Panc1 (cell line): Measurements from ENCODE around the gene SPECC1L. TPM values are rescaled to one million over a fixed set of nuclear protein-coding genes. Genes with fewer than 3 reads are reported as not detected.

Experiments
- ATAC-seq: fragments of 200-7000 bp; cut with Tn5 transposase; 2 replicates; pipeline ENCODE4 v1.9.1; 2020; ENCODE audit warnings: mild to moderate bottlenecking, moderate library complexity
- BruUV-seq: library from RNA; stranded (reverse); fragments of 400-500 nt; replicated peaks from 2 replicates; lab custom pipeline; 2021; lab: Mats Ljungman, UMichigan
- CTCF ChIA-PET: fragments of 300-600 bp; sonication (Branson Sonifier 250); formaldehyde crosslinking; loops from one replicate; lab custom pipeline; 2022; ENCODE audit warnings: antibody characterized with exemption; lab: Charles Lee
- POLR2A ChIA-PET: fragments of 300-600 bp; sonication (Branson Sonifier 250); formaldehyde crosslinking; loops from one replicate; lab custom pipeline; 2022; ENCODE audit warnings: antibody characterized with exemption; lab: Charles Lee
- DNase-seq: peaks from one replicate; pipeline ENCODE4 v3.0.0-alpha.2; 2010; ENCODE audit warnings: low read depth, low spot score
- H3K27ac ChIP-seq: 2 replicates; pipeline ENCODE4 v1.5.1; 2011; ENCODE audit warnings: mild to moderate bottlenecking, low read length, inconsistent platforms
- H3K27me3 ChIP-seq: fragments of 200-500 bp; sonication (Bioruptor generic); 2 replicates; pipeline ENCODE4 v1.6.0; 2014; ENCODE audit warnings: low read length, inconsistent platforms; ENCODE audit not compliant: control insufficient read depth, insufficient read depth
- H3K36me3 ChIP-seq: fragments of 200-500 bp; sonication (Bioruptor generic); 2 replicates; pipeline ENCODE4 v1.5.1; 2014; ENCODE audit warnings: inconsistent platforms, mild to moderate bottlenecking, low read length, moderate library complexity; ENCODE audit not compliant: control insufficient read depth, insufficient read depth
- H3K4me1 ChIP-seq: 2 replicates; pipeline ENCODE4 v1.5.1; 2011; ENCODE audit warnings: inconsistent platforms, mild to moderate bottlenecking, low read length, moderate library complexity; ENCODE audit not compliant: control insufficient read depth, insufficient read depth
- H3K4me3 ChIP-seq, 2 experiments: 2 replicates each; pipeline ENCODE4 v1.5.1; 2011 to 2012; ENCODE audit warnings: low read depth in 2 of 2, low read length in 2 of 2, mild to moderate bottlenecking in 2 of 2, inconsistent platforms in 1 of 2, moderate library complexity in 1 of 2
- H3K9me3 ChIP-seq: fragments of 200-500 bp; sonication (Bioruptor generic); 2 replicates; pipeline ENCODE4 v1.5.1; 2014; ENCODE audit warnings: low read depth, mild to moderate bottlenecking, inconsistent platforms, low read length, moderate library complexity; ENCODE audit not compliant: control insufficient read depth, insufficient read depth
- CTCF ChIP-seq: fragments of 450-650 bp; IDR thresholded peaks from 2 replicates; pipeline ENCODE4 v1.5.1; 2017; ENCODE audit warnings: mild to moderate bottlenecking
- POLR2AphosphoS5 ChIP-seq: IDR thresholded peaks from 2 replicates; pipeline ENCODE4 v1.6.1; 2012; ENCODE audit warnings: mild to moderate bottlenecking, low read depth, low read length, moderate library complexity
- REST ChIP-seq, 2 experiments: IDR thresholded peaks; 2 replicates each; pipeline ENCODE4 v1.6.1; 2011 to 2012; ENCODE audit warnings: low read depth in 2 of 2, control low read depth in 1 of 2, low read length in 1 of 2, mild to moderate bottlenecking in 1 of 2, moderate library complexity in 1 of 2; ENCODE audit not compliant: insufficient read depth in 1 of 2
- SIN3A ChIP-seq: IDR thresholded peaks from 2 replicates; pipeline ENCODE4 v1.6.1; 2012; ENCODE audit warnings: low read depth, mild to moderate bottlenecking, low read length, moderate library complexity, borderline replicate concordance; ENCODE audit not compliant: insufficient read depth
- TCF7L2 ChIP-seq: IDR thresholded peaks from 2 replicates; pipeline ENCODE4 v1.6.1; 2011; ENCODE audit warnings: mild to moderate bottlenecking, low read depth, low read length, inconsistent platforms
- in situ Hi-C: cut with HindIII; loops from 2 replicates; pipeline ENCODE4 v1.10.0; 2016; ENCODE audit warnings: low sequenced_read_pairs, low pct_unique_long_range_greater_than_20kb
- intact Hi-C: fragments of 100-400 bp; cut with micrococcal nuclease; formaldehyde crosslinking; loops from one replicate; pipeline ENCODE4 v1.10.0; 2022; ENCODE audit not compliant: unreplicated experiment
- total RNA-seq: library from RNA; stranded (reverse); gene quantifications from one replicate; pipeline ENCODE4 v1.2.1, GENCODE V29; 2021; ENCODE audit not compliant: unreplicated experiment

SPECC1L gene
- total RNA-seq, 1 experiment from 2014 or later, result 43.3 TPM

- no peak for DNase-seq
- Histone ChIP-seq H3K4me3 (no peak overlapping the region), H3K4me1 (no peaks in the 10 kb centered on the region), H3K27ac (no peak overlapping the region), H3K9me3 (peaks cover 3% of the 10 kb centered on the region; the same call in 1 of the 2 replicates), H3K36me3 (no peaks in the 10 kb centered on the region), H3K27me3 (no peaks in the 10 kb centered on the region)
- ChIA-PET POLR2A (no interaction called here), CTCF (no interaction called here)
- in situ Hi-C loops, result no loop called here
- intact Hi-C loops, result no loop called here
- no TSS peak for BruUV-seq
- no peak for ATAC-seq
- TF ChIP-seq SIN3A, result no peak
- no peak for TF ChIP-seq POLR2AphosphoS5
- TF ChIP-seq REST (IDR thresholded peaks at IDR 0.05; ENCODE audit: insufficient read depth in 1 of 2, low read depth in 2 of 2, low read length in 1 of 2), result no peak
- no peak for TF ChIP-seq CTCF
- no peak for TF ChIP-seq TCF7L2
Measured at GRCh38 chr22:24225951-24226350, 44.7 kb upstream of the SPECC1L start.

- no TSS peak for BruUV-seq
- DNase-seq (no peak), ATAC-seq (peak; percentile 42; the same call in 1 of the 2 replicates)
- in situ Hi-C loops, result no loop called here
- H3K27me3 ChIP-seq, result no peaks in the 10 kb centered on the region
- intact Hi-C loops, result no loop called here
- H3K9me3 ChIP-seq, result no peaks in the 10 kb centered on the region
- ChIA-PET CTCF (no interaction called here), POLR2A (no interaction called here)
- H3K4me1 ChIP-seq, result no peaks in the 10 kb centered on the region
- H3K27ac ChIP-seq, result no peak overlapping the region; the same call in 1 of the 2 replicates
- H3K4me3 ChIP-seq, result no peak overlapping the region
- no peak for TF ChIP-seq SIN3A
- TF ChIP-seq POLR2AphosphoS5, result no peak
- TF ChIP-seq REST (IDR thresholded peaks at IDR 0.05; ENCODE audit: insufficient read depth in 1 of 2, low read depth in 2 of 2, low read length in 1 of 2), result no peak
- TF ChIP-seq CTCF, result no peak; the same call in 1 of the 2 replicates
- TF ChIP-seq TCF7L2, result no peak
- no peaks in the 10 kb centered on the region for H3K36me3 ChIP-seq
Measured at GRCh38 chr22:24230911-24231656, 39.5 kb upstream of the SPECC1L start.
